ENCODE results near the gene ZNF708.
A peak's percentile ranks its signal among the peaks of the same experiment; 100 is the strongest.
"Not testable (repeated sequence)": the region's sequence is repeated elsewhere in the genome, so short reads cannot be mapped to it uniquely, and the experiment has no call there.

Gene ZNF708

GRCh38 chr19:21328885-21329605 lies at the start of gene ZNF708:
TSS of gene ZNF708 (minus strand) at chr19:21329410. CDS start at chr19:21329212, 198 bp downstream.
- peak; percentile 58 for DNase-seq (ENCODE audit: low read depth)

- no peak for DNase-seq (ENCODE audit: low read depth)
Measured at GRCh38 chr19:21362291-21362690, 33.1 kb upstream of the ZNF708 start.

- DNase-seq (ENCODE audit: low read depth) = peak; percentile 67
Measured at GRCh38 chr19:21358768-21359451, 29.7 kb upstream of the ZNF708 start, which contains the start of gene ZNF738. TSS of gene ZNF738 (plus strand) at chr19:21359000. CDS start at chr19:21359141, 141 bp downstream.

GRCh38 chr19:21352830-21353229 lies 23.6 kb upstream of the ZNF708 start:
- no peak for DNase-seq (ENCODE audit: low read depth)

- DNase-seq (ENCODE audit: low read depth) = not testable (repeated sequence)
Measured at GRCh38 chr19:21344841-21345240, 15.6 kb upstream of the ZNF708 start.

GRCh38 chr19:21335721-21336120 lies 6.5 kb upstream of the ZNF708 start:
- DNase-seq (ENCODE audit: low read depth) = no peak

- DNase-seq (ENCODE audit: low read depth) = no peak
Measured at GRCh38 chr19:21328406-21328805, 804 bp downstream of the ZNF708 start.

GRCh38 chr19:21326169-21326568 lies 3.0 kb downstream of the ZNF708 start:
- no peak for DNase-seq (ENCODE audit: low read depth)

- no peak for DNase-seq (ENCODE audit: low read depth)
Measured at GRCh38 chr19:21323000-21323399, 6.2 kb downstream of the ZNF708 start.

GRCh38 chr19:21322528-21322927 lies 6.7 kb downstream of the ZNF708 start:
- no peak for DNase-seq (ENCODE audit: low read depth)

- no peak for DNase-seq (ENCODE audit: low read depth)
Measured at GRCh38 chr19:21321996-21322395, 7.2 kb downstream of the ZNF708 start.

- DNase-seq (ENCODE audit: low read depth) = no peak
Measured at GRCh38 chr19:21321134-21321533, 8.1 kb downstream of the ZNF708 start.

GRCh38 chr19:21317821-21318220 lies 11.4 kb downstream of the ZNF708 start:
- DNase-seq (ENCODE audit: low read depth) = no peak

GRCh38 chr19:21314676-21315075 lies 14.5 kb downstream of the ZNF708 start:
- no peak for DNase-seq (ENCODE audit: low read depth)

GRCh38 chr19:21312807-21313206 lies 16.4 kb downstream of the ZNF708 start:
- DNase-seq (ENCODE audit: low read depth) = not testable (repeated sequence)

GRCh38 chr19:21308773-21309172 lies 20.4 kb downstream of the ZNF708 start:
- no peak for DNase-seq (ENCODE audit: low read depth)

GRCh38 chr19:21306881-21307479 lies 22.2 kb downstream of the ZNF708 start:
- DNase-seq (ENCODE audit: low read depth) = not testable (repeated sequence)

GRCh38 chr19:21293768-21294167 lies 35.4 kb downstream of the ZNF708 start:
- DNase-seq (ENCODE audit: low read depth) = not testable (repeated sequence)

- no peak for DNase-seq (ENCODE audit: low read depth)
Measured at GRCh38 chr19:21269813-21270212, 59.4 kb downstream of the ZNF708 start.

- DNase-seq (ENCODE audit: low read depth) = no peak
Measured at GRCh38 chr19:21264891-21265290, 64.3 kb downstream of the ZNF708 start.

GRCh38 chr19:21264416-21264815 lies 64.8 kb downstream of the ZNF708 start:
- DNase-seq (ENCODE audit: low read depth) = no peak

GRCh38 chr19:21260848-21261381 lies 68.3 kb downstream of the ZNF708 start:
- not testable (repeated sequence) for DNase-seq (ENCODE audit: low read depth)

Data from stimulated activated CD8-positive, alpha-beta memory T cell treated with anti-CD3 and anti-CD28 coated beads, Interleukin-12 subunit alpha, Interleukin-12 subunit beta, amount 100 ng/mL, for 4 hours (primary cell).